ENCODE data around the gene RCOR2.

Gene RCOR2

GRCh38 chr11:63905179-63905578, 11.8 kb downstream of the RCOR2 start:
- Histone ChIP-seq H3K36me3 (peaks cover 100% of the 10 kb centered on the region), H3K4me1 (ENCODE audit: control insufficient read depth in 1 of 2, insufficient read depth in 1 of 2, low read depth in 1 of 2, low read length in 1 of 2) (peaks cover 0 to 4% of the 10 kb centered on the region in 2 experiments), H3K27me3 (no peaks in the 10 kb centered on the region), H3K4me3 (ENCODE audit: low read depth in 1 of 2, low read length in 1 of 2) (no peak overlapping the region), H3K9me3 (no peaks in the 10 kb centered on the region), H3K27ac (no peak overlapping the region)
- no peak for TF ChIP-seq CTCF (IDR thresholded peaks at IDR 0.05)

GRCh38 chr11:63904743-63905142, 12.2 kb downstream of the RCOR2 start:
- Histone ChIP-seq H3K4me3 (ENCODE audit: low read depth in 1 of 2, low read length in 1 of 2) (no peak overlapping the region), H3K27ac (no peak overlapping the region), H3K36me3 (peaks cover 100% of the 10 kb centered on the region), H3K27me3 (no peaks in the 10 kb centered on the region), H3K4me1 (ENCODE audit: control insufficient read depth in 1 of 2, insufficient read depth in 1 of 2, low read depth in 1 of 2, low read length in 1 of 2) (peaks cover 0 to 4% of the 10 kb centered on the region in 2 experiments), H3K9me3 (no peaks in the 10 kb centered on the region)
- no peak for TF ChIP-seq CTCF (IDR thresholded peaks at IDR 0.05)

- H3K27me3 ChIP-seq: no peaks in the 10 kb centered on the region
- peaks cover 100% of the 10 kb centered on the region for H3K36me3 ChIP-seq
- H3K4me3 ChIP-seq (ENCODE audit: low read depth in 1 of 2, low read length in 1 of 2): no peak overlapping the region
- H3K9me3 ChIP-seq: no peaks in the 10 kb centered on the region
- peaks cover 0 to 4% of the 10 kb centered on the region in 2 experiments for H3K4me1 ChIP-seq (ENCODE audit: control insufficient read depth in 1 of 2, insufficient read depth in 1 of 2, low read depth in 1 of 2, low read length in 1 of 2)
- no peak for TF ChIP-seq CTCF (IDR thresholded peaks at IDR 0.05)
- H3K27ac ChIP-seq: no peak overlapping the region
These were observed 13.1 kb downstream of the RCOR2 start for GRCh38 chr11:63903884-63904283.

GRCh38 chr11:63901660-63902059, 15.3 kb downstream of the RCOR2 start:
- Histone ChIP-seq H3K27me3 (no peaks in the 10 kb centered on the region), H3K36me3 (peaks cover 100% of the 10 kb centered on the region), H3K9me3 (no peaks in the 10 kb centered on the region), H3K4me3 (ENCODE audit: low read depth in 1 of 2, low read length in 1 of 2) (no peak overlapping the region), H3K4me1 (ENCODE audit: control insufficient read depth in 1 of 2, insufficient read depth in 1 of 2, low read depth in 1 of 2, low read length in 1 of 2) (no peaks in the 10 kb centered on the region), H3K27ac (no peak overlapping the region)
- no peak for TF ChIP-seq CTCF (IDR thresholded peaks at IDR 0.05)

GRCh38 chr11:63897459-63898146, 19.4 kb downstream of the RCOR2 start:
- peaks cover 88% of the 10 kb centered on the region for H3K36me3 ChIP-seq
- no peaks in the 10 kb centered on the region for H3K9me3 ChIP-seq
- no peak for TF ChIP-seq CTCF (IDR thresholded peaks at IDR 0.05)
- H3K27ac ChIP-seq: peak overlapping the region; percentile 28
- H3K27me3 ChIP-seq: no peaks in the 10 kb centered on the region
- H3K4me1 ChIP-seq (ENCODE audit: control insufficient read depth in 1 of 2, insufficient read depth in 1 of 2, low read depth in 1 of 2, low read length in 1 of 2): peaks cover 0 to 3% of the 10 kb centered on the region in 2 experiments
- H3K4me3 ChIP-seq (ENCODE audit: low read depth in 1 of 2, low read length in 1 of 2): no peak overlapping the region

Measured in neutrophil (primary cell).